GM18511 (cell line): ENCODE results near the gene CACUL1.
"Not testable (repeated sequence)": the region's sequence is repeated elsewhere in the genome, so short reads cannot be mapped to it uniquely, and the experiment has no call there.

Experiments used
- ATAC-seq: cut with Tn5 transposase; IDR thresholded peaks from one replicate; pipeline ENCODE4 v1.9.1; 2021; ENCODE audit warnings: mild to moderate bottlenecking, moderate library complexity; ENCODE audit not compliant: unreplicated experiment

CACUL1 gene

GRCh38 chr10:118754556-118755423 is at the start of gene CACUL1:
CACUL1 (minus strand) TSS chr10:118754970; CDS start chr10:118754762, 208 bp downstream.
- peak; percentile 91 for ATAC-seq

- ATAC-seq: no peak
Measured at GRCh38 chr10:118804262-118804773, 49.5 kb upstream of the CACUL1 start.

- no peak for ATAC-seq
Measured at GRCh38 chr10:118802126-118802793, 47.5 kb upstream of the CACUL1 start.

- ATAC-seq: no peak
Measured at GRCh38 chr10:118800920-118801319, 46.1 kb upstream of the CACUL1 start.

GRCh38 chr10:118799777-118800176 is 45.0 kb upstream of the CACUL1 start:
- ATAC-seq: no peak

GRCh38 chr10:118798231-118798662 is 43.5 kb upstream of the CACUL1 start:
- ATAC-seq: no peak

- not testable (repeated sequence) for ATAC-seq
Measured at GRCh38 chr10:118794971-118795370, 40.2 kb upstream of the CACUL1 start.

GRCh38 chr10:118793545-118793944 is 38.8 kb upstream of the CACUL1 start:
- ATAC-seq: no peak

GRCh38 chr10:118792526-118792925 is 37.8 kb upstream of the CACUL1 start:
- ATAC-seq: no peak

GRCh38 chr10:118790058-118790457 is 35.3 kb upstream of the CACUL1 start:
- no peak for ATAC-seq

GRCh38 chr10:118785551-118785950 is 30.8 kb upstream of the CACUL1 start:
- ATAC-seq: no peak

- ATAC-seq: no peak
Measured at GRCh38 chr10:118783776-118784545, 29.2 kb upstream of the CACUL1 start.

- ATAC-seq: not testable (repeated sequence)
Measured at GRCh38 chr10:118782916-118783465, 28.2 kb upstream of the CACUL1 start.

GRCh38 chr10:118781541-118781940 is 26.8 kb upstream of the CACUL1 start:
- ATAC-seq: no peak

GRCh38 chr10:118778727-118779126 is 24.0 kb upstream of the CACUL1 start:
- ATAC-seq: no peak

GRCh38 chr10:118776960-118777359 is 22.2 kb upstream of the CACUL1 start:
- ATAC-seq: no peak

- no peak for ATAC-seq
Measured at GRCh38 chr10:118776033-118776432, 21.3 kb upstream of the CACUL1 start.

GRCh38 chr10:118775478-118775877 is 20.7 kb upstream of the CACUL1 start:
- no peak for ATAC-seq

- ATAC-seq: no peak
Measured at GRCh38 chr10:118773041-118773440, 18.3 kb upstream of the CACUL1 start.

- no peak for ATAC-seq
Measured at GRCh38 chr10:118771976-118772375, 17.2 kb upstream of the CACUL1 start.
